Chondrocyte (in vitro differentiated cells): ENCODE measurements around the gene DNTT. TPM values are rescaled to one million over a fixed set of nuclear protein-coding genes. Genes with fewer than 3 reads are reported as not detected.

Experiments
- DNase-seq: peaks from one replicate; pipeline ENCODE4 v3.0.0; 2021; ENCODE audit warnings: mixed read lengths, low spot score
- H3K27ac Mint-ChIP-seq: one replicate; pipeline ENCODE4 v1.8.0; 2021; ENCODE audit warnings: mild to moderate bottlenecking, moderate library complexity, mixed read lengths; ENCODE audit not compliant: unreplicated experiment
- H3K27me3 Mint-ChIP-seq: 2 replicates; pipeline ENCODE4 v1.8.0; 2021; ENCODE audit warnings: low read depth, mixed read lengths
- H3K36me3 Mint-ChIP-seq: 2 replicates; pipeline ENCODE4 v1.8.0; 2021; ENCODE audit warnings: low read depth, mixed read lengths
- H3K4me1 Mint-ChIP-seq: 2 replicates; pipeline ENCODE4 v1.8.0; 2021; ENCODE audit warnings: low read depth, mild to moderate bottlenecking, mixed read lengths
- H3K4me3 Mint-ChIP-seq: one replicate; pipeline ENCODE4 v1.8.0; 2021; ENCODE audit warnings: mild to moderate bottlenecking, moderate library complexity, mixed read lengths; ENCODE audit not compliant: unreplicated experiment
- H3K9me3 Mint-ChIP-seq: 2 replicates; pipeline ENCODE4 v1.8.0; 2021; ENCODE audit warnings: low read depth, mixed read lengths
- CTCF ChIP-seq: fragments of 200-600 bp; sonication (generic); IDR thresholded peaks from 2 replicates; pipeline ENCODE4 v1.5.0; 2021; ENCODE audit warnings: antibody characterized with exemption, mild to moderate bottlenecking, moderate library complexity
- total RNA-seq: library from RNA; stranded (reverse); gene quantifications from 3 replicates; pipeline ENCODE4 v1.2.1, GENCODE V29; 2021

Gene DNTT
- total RNA-seq, 1 donor from 2014 or later, result not detected

GRCh38 chr10:96269438-96270300, 34.6 kb upstream of the DNTT start:
- Mint-ChIP-seq H3K9me3 (no peaks in the 10 kb centered on the region), H3K4me1 (peaks cover 4% of the 10 kb centered on the region), H3K27me3 (peaks cover 24% of the 10 kb centered on the region), H3K36me3 (peaks cover 2% of the 10 kb centered on the region), H3K27ac (no peak overlapping the region), H3K4me3 (no peak overlapping the region)
- no peak for DNase-seq
- TF ChIP-seq CTCF, result no peak

DNA sequence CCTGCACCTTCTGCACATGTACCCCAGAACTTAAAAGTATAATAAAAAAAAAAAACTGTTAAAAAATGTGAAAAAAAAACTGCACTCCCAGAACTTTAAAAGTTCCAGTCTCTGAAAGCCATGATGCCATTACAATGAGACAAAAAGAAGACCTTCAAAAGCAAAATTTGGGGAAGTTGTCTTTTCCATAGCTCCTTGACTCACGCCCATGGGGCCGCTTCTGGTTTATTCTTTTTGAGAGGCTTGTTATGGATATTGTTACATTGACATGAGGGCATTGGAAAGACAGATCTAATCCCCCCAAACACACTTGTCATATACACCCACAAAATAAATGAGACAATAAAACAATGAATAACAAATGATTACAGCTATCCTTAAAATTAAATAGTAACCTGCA, 33.7 kb upstream of the DNTT start:
- H3K4me1 Mint-ChIP-seq, result peaks cover 4% of the 10 kb centered on the region
- H3K36me3 Mint-ChIP-seq, result peaks cover 2% of the 10 kb centered on the region
- H3K27me3 Mint-ChIP-seq, result peaks cover 24% of the 10 kb centered on the region
- no peak overlapping the region for H3K27ac Mint-ChIP-seq
- no peaks in the 10 kb centered on the region for H3K9me3 Mint-ChIP-seq
- DNase-seq, result no peak
- no peak overlapping the region for H3K4me3 Mint-ChIP-seq
- TF ChIP-seq CTCF, result no peak

GRCh38 chr10:96271016-96271815, 33.0 kb upstream of the DNTT start, which contains the start of gene BLNK:
TSS of gene BLNK (minus strand) at chr10:96271569. CDS start at chr10:96271398, 171 bp downstream.
- DNase-seq, result no peak
- Mint-ChIP-seq H3K36me3 (peaks cover 2% of the 10 kb centered on the region), H3K27ac (no peak within 1 kb of the TSS), H3K4me3 (no peak within 1 kb of the TSS), H3K4me1 (peaks cover 4% of the 10 kb centered on the region), H3K27me3 (peaks cover 21% of the 10 kb centered on the region), H3K9me3 (no peaks in the 10 kb centered on the region)
- TF ChIP-seq CTCF, result no peak

DNA sequence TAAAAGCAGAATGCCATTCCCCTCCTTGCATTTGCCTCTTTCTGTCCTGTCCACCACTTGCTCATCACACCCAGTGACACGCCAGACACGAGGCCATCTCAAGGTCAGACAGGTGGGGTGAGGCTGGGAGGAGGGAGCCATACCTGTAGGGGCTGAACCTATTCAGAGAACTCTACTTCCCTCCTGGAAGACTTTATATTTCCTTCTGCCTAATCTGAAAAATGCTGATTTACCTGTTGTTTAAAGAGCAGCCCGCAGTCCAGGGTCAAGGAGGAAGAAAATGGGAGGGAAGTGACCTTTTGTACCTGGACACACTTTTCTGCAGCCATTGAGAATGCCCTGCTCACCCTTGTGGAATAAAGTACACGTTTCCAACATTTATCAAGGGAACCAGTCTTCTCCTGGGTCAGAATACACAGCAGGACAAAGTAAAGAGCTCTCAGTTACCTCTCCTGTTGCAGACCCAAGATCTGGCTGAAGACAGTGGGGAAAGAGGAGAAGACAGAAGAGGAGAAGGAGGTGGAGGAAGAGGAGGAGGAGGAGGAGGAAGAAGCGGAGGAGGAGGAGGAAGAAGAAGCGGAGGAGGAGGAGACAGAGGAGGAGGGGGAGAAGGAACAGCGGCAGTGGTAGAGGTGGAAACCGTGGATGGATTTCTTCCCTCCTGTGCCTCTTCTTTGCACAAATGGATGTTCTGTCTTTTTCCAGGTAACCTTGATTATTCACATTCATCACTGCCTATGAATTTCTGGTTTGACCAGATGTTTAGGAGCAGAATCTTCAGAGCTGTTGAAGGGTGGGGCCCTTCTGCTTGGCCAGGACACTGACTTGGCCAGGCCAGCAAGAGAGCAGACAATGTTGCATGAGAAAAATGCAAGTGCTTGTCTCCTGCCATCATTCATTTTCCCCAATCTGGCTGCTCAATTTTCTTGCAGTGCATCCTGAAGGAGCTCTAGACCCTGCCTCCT, 31.6 kb upstream of the DNTT start:
- no peak for TF ChIP-seq CTCF
- peaks cover 2% of the 10 kb centered on the region for H3K36me3 Mint-ChIP-seq
- DNase-seq, result no peak
- peaks cover 20% of the 10 kb centered on the region for H3K27me3 Mint-ChIP-seq
- H3K4me1 Mint-ChIP-seq, result peaks cover 4% of the 10 kb centered on the region
- H3K4me3 Mint-ChIP-seq, result no peak overlapping the region
- no peaks in the 10 kb centered on the region for H3K9me3 Mint-ChIP-seq
- H3K27ac Mint-ChIP-seq, result no peak overlapping the region
